ENCODE data around the gene DCUN1D3. TPM values are rescaled to one million over a fixed set of nuclear protein-coding genes. Genes with fewer than 3 reads are reported as not detected.

Gene DCUN1D3
- total RNA-seq, 2 donors from 2014 or later: 7.5 to 14.5 TPM

DNA sequence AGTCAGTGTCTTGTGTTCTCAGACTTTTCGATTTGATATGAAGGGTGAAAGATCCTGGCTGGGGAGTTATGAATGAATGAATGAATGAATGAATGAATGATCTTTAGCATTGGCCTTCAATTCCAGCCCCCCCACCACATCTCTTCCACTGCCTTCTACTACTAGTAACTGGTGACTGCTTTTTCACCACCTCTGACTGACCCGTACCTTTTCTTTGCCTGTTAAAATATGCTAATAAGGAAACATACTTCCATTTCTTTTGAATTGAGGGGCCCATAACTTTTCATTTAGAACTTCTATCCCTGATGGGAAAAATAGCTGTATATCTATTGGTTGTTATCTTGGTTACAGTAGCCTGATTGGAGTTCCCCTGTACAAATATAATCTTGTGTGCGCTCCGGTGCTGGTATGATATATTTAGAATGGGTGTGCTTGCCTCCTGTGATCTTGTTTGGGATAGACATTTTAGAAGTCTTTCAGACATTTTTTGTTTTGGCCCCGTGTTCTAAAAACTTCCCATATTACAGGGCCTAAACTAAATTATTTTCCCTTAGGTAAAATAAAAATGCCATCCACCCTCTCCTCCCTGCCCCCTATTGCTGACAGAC, 3.8 kb upstream of the DCUN1D3 start:
- 37 to 46% methylated on average over 5 of the region's 5 CpGs for WGBS, 2 donors
- Histone ChIP-seq H3K4me1 (peaks cover 70% of the 10 kb centered on the region), H3K27ac (peak overlapping the region; percentile 39 to 95 (median 62)), H3K27me3 (no peaks in the 10 kb centered on the region), H3K4me3 (no peak overlapping the region), H3K36me3 (replicated peaks in 1 of 2; ENCODE audit: insufficient read depth in 1 of 2, low read depth in 2 of 2) (no peaks in the 10 kb centered on the region), H3K9me3 (no peaks in the 10 kb centered on the region)
- no peak for DNase-seq
- ATAC-seq: no peak
- no peak for TF ChIP-seq POLR2A (IDR thresholded peaks at IDR 0.05)
- TF ChIP-seq, protein P1, sequence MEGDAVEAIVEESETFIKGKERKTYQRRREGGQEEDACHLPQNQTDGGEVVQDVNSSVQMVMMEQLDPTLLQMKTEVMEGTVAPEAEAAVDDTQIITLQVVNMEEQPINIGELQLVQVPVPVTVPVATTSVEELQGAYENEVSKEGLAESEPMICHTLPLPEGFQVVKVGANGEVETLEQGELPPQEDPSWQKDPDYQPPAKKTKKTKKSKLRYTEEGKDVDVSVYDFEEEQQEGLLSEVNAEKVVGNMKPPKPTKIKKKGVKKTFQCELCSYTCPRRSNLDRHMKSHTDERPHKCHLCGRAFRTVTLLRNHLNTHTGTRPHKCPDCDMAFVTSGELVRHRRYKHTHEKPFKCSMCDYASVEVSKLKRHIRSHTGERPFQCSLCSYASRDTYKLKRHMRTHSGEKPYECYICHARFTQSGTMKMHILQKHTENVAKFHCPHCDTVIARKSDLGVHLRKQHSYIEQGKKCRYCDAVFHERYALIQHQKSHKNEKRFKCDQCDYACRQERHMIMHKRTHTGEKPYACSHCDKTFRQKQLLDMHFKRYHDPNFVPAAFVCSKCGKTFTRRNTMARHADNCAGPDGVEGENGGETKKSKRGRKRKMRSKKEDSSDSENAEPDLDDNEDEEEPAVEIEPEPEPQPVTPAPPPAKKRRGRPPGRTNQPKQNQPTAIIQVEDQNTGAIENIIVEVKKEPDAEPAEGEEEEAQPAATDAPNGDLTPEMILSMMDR (IDR thresholded peaks at IDR 0.05): no peak
- intact Hi-C loops (cut with DNase I): loop anchor here (10.0 kb wide), 1 partner anchor 49 kb away; no protein-coding TSS in a partner anchor

- ATAC-seq (no peak), DNase-seq (no peak)
- Histone ChIP-seq H3K4me3 (no peak overlapping the region), H3K27me3 (no peaks in the 10 kb centered on the region), H3K9me3 (no peaks in the 10 kb centered on the region), H3K4me1 (peaks cover 76% of the 10 kb centered on the region), H3K36me3 (replicated peaks in 1 of 2; ENCODE audit: insufficient read depth in 1 of 2, low read depth in 2 of 2) (no peaks in the 10 kb centered on the region), H3K27ac (peak overlapping the region in 3 of 4 donors; percentile 54 to 95 (median 70))
- WGBS, 2 donors: 89 to 93% methylated on average over 5 of the region's 5 CpGs
- TF ChIP-seq POLR2A (IDR thresholded peaks at IDR 0.05): no peak
- TF ChIP-seq, protein P1 (IDR thresholded peaks at IDR 0.05): no peak
- intact Hi-C loops (cut with DNase I): loop anchor here (10.0 kb wide), 1 partner anchor 49 kb away; no protein-coding TSS in a partner anchor
Observed at GRCh38 chr16:20903116-20903898, 3.1 kb upstream of the DCUN1D3 start.

DNA sequence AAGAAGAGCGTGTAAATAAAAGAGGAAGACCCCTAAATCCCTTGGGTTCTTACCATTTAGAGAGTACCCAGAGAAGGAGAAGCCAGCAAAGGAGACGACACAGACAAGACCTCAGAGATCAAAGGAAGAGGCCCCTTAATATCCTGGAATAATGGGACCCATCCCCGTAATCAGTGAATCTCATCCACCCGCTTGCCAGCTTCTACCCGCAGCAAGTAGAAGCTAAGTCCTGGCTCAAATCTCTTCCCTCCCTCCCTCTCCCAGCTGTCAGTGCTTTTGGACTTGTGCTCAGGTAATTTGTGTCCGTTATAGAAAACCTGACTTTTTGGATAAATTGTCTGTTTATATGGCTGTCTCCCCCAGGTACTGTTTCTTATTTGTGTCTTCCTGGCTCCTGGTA, 2.3 kb upstream of the DCUN1D3 start:
- TF ChIP-seq, protein P1 (IDR thresholded peaks at IDR 0.05): no peak
- no peak for TF ChIP-seq POLR2A (IDR thresholded peaks at IDR 0.05)
- intact Hi-C loops (cut with DNase I): loop anchor here (10.0 kb wide), 1 partner anchor 48 kb away; no protein-coding TSS in a partner anchor
- Histone ChIP-seq H3K4me1 (peaks cover 84% of the 10 kb centered on the region), H3K9me3 (no peaks in the 10 kb centered on the region), H3K27ac (peak overlapping the region in 2 of 4 donors; percentile 70 to 95), H3K4me3 (no peak overlapping the region), H3K36me3 (replicated peaks in 1 of 2; ENCODE audit: insufficient read depth in 1 of 2, low read depth in 2 of 2) (no peaks in the 10 kb centered on the region), H3K27me3 (no peaks in the 10 kb centered on the region)
- DNase-seq (no peak), ATAC-seq (no peak)
- WGBS, 2 donors: 92 to 95% methylated on average over 6 of the region's 6 CpGs

- DNase-seq: peak; percentile 33 to 64 (median 52)
- 38 to 39% methylated on average over 27 of the region's 27 CpGs for WGBS, 2 donors
- no peak for TF ChIP-seq POLR2A (IDR thresholded peaks at IDR 0.05)
- TF ChIP-seq, protein P1 (IDR thresholded peaks at IDR 0.05): no peak
- Histone ChIP-seq H3K27me3 (no peaks in the 10 kb centered on the region), H3K4me3 (peak overlapping the region; percentile 45 to 59), H3K4me1 (peaks cover 82% of the 10 kb centered on the region), H3K27ac (peak overlapping the region; percentile 90 to 97 (median 95)), H3K36me3 (replicated peaks in 1 of 2; ENCODE audit: insufficient read depth in 1 of 2, low read depth in 2 of 2) (no peaks in the 10 kb centered on the region), H3K9me3 (no peaks in the 10 kb centered on the region)
- ATAC-seq: no peak
- intact Hi-C loops (cut with DNase I): loop anchor here (10.0 kb wide), 1 partner anchor 47 kb away; no protein-coding TSS in a partner anchor
Observed at GRCh38 chr16:20901436-20902112, 1.4 kb upstream of the DCUN1D3 start.

Measured in body of pancreas (tissue), 4 donors.